Stromal cell of bone marrow (primary cell): Measurements from ENCODE around the gene PRKCB.

ENCODE experiments used
- DNase-seq: peaks from one replicate; pipeline ENCODE4 v3.0.0-alpha.2; 2012; ENCODE audit warnings: low read depth

Gene PRKCB

DNA sequence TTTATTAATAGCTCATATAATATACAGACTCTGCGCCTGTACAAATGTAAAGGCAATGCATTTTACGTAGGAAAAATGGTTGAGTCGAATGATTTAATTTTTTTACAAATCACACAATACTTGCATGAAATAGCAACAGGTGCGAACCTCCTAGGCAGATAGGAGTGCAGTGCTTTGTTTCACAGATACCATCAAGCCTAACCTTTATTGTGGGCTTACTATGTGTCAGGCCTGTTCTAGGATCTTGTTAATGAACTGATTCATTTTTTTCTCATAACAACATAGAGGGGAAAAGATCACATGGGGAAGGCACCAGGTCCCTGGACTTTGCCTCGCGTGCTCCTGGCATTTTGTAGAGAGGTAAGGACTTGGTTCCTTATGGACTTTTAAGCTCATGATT, 107.8 kb downstream of the PRKCB start:
- no peak for DNase-seq

DNA sequence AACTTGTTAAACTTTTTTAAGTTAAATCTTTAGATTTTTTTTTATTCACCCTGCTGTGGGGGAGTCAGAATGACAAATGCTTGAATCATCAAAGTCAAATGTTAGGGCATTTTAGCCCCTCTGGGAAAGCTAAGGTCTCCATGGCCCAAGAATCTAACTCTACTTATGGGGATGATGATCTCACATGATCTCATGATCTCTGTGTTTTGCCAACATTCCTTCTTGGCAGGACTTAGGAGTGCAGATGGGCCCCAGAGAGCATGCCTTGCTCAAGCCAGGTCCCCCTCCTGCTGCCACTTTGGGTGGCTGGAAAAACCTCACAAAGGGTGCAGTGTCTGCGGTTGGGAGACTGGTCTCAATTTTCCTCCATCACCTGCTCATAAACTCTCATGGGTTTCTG, 108.6 kb downstream of the PRKCB start:
- DNase-seq: no peak

DNA sequence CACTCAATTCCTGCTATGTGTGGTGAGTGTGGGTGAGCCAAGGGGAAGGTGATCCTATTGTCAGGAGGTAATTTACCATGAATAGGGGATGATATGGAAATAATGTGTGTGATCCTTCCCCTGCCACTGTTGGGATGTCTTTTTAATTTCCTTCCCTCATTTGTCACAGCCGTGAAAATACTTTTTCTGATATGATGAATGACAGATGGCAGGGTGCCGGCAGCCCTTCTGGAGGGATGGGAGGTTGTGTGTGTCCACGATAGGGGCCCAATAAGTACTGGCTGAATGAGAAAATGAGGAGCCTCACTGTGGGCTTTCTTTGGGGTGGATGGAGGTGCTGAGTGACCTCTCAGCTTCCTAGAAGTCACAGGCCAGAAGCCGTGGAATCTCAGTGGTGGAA, 109.5 kb downstream of the PRKCB start:
- no peak for DNase-seq

DNA sequence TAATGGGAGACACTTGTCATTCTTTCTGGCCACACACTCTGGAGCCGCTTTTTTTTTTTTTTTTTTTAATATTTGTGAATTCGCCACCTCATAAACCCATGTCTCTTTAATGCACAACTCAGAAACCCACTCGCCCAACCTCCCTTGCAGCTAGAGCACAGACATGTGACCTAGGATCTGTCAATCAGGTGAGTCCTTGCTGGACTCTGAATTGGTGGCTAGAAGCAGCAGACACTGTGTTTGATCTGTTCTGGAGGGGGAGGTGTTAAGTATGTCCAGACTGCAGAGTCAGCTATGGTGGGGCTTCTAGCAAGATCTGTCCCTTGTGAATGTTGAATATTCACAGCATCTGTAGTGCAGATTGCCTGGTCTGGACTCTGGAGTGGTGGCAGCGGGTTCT, 112.1 kb downstream of the PRKCB start:
- no peak for DNase-seq

DNA sequence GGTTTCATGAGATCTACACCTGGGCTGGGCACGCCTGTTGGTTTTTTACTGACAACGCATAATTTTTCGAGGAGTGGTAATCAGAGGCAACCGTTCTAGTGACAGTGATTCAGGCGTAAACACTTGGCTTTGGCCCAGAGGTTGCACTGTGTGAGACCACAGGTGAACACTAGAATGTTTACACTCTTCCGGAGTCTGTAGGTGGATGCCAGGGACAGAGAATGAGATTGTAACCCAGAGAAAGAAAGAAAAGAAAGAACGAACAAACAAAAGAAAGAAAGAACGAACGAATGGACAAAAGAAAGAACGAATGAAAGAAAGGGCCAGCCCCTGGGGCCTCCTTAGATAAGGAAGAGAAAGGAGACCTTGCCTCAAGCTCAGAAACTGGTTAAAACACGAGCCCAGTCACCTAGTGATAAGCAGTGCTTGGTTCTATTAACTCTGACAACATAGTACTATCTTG, 113.2 kb downstream of the PRKCB start:
- DNase-seq: no peak

DNA sequence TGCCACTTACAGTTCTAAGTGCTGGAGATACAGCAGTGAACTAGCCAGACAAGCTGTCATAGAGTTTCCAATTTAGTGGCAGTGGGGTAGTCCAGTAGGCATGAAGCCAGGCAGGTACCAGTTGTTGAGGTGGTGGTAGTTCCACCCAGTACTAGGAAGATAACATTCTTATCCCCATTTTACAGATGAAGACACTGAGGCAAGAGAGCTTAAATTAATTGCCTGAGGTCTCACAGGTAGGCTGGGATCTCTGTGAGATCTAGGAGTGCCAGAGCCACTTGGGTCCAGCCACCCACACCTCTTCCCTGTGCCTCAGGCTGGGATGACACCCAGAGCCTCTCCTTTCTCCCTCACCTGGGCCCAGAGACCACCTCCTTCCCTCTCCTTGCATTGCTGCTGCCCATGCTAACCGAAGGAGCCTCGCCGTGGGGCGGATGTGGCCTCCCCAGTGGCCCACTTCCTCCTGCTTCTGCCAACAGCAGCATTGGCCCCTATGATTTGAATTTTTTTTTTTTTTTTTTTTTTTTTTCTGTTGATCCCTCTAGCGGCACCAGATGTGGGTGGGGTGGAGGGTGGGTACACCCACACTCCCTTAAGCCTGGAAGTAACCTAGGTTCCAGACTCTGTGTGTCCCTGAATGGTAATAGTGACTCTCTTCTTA, 114.0 kb downstream of the PRKCB start:
- DNase-seq: no peak

DNA sequence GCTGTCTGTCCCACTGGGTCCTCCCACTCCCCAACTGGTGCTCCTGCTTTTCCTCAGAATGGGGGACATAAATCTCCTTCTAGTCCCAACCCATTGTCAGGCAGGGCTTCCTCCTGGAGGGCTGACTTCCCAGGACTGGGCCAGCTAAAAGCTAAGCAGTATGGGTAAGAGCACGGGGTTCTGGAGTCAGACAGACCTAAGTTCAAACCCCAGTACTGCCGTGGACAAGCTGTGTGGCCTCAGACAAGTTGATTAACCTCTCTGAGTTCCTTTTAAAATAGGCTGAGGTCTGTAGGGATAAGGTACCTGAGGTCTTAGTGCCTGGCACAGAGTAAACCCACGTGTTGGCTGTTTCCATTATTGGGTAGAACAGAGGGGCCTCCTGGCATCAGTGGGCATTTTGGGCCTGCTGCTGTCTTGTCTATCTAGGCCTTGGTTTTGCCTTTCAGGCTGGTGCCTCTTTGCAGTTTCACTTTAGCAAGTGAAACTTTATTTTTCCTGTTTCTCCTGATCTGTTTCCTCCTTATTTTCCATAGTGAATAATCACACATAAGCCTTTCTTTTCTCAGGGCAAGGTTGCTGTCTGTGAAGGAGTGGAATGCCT, 114.6 kb downstream of the PRKCB start:
- DNase-seq: no peak

DNA sequence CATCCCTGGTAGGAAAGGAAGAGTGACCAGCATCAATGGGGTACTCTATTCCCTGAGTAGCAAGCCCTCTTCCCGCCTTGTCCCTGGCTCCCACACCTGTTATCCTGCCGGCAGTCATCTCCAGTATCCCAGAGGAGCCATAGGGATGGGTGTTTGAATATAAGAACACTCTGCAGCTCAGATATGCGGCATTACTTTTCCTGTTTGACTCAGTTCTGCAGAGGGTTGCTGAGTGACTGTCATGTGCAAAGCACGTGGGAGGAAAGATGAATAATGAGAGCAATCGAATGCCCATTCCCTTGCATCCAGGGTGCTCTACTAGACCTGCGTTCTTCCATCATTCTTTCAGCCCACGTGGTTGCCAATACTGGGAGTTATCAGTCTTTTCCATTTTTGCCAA, 115.1 kb downstream of the PRKCB start:
- no peak for DNase-seq

DNA sequence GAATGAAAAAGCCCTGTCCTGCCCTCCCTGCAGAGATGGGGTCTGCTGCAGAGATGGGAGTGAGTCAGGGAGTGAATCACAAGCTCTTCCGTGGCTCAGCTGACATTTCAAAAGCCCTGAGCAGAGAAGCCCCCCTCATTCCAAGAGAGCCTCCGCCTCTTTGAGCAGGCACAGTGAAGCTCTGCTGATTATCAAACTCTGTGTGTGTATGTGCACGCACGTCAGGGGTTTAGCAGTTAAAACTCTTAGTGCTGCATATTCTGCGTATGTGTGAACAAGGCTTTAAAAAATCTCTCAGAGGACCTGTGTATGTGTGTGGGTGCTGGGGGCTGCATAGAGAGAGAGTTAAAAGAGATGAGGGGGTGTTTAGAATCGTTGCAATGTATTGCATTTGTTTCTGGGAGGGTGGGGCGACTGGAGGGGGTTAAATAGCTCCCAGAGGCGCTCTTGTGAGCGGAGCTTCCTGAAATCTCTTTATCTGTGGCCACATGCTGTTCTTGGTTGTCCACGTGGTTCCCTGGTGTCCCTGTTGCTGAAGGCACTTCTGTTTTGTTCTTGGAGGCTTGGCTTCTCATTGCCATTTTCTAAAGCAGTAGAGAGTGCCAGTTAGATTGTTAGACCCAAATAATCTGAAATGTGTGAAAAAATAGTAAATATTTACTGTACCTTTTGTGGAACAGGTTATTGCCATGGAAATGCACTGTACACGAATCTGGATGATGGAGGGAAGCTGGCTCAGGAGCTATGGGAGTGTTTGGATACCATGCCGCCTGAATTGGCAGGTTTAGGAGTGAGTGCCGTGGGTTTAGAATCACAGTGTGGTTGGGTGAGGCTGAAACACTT, 116.6 kb downstream of the PRKCB start:
- no peak for DNase-seq

DNA sequence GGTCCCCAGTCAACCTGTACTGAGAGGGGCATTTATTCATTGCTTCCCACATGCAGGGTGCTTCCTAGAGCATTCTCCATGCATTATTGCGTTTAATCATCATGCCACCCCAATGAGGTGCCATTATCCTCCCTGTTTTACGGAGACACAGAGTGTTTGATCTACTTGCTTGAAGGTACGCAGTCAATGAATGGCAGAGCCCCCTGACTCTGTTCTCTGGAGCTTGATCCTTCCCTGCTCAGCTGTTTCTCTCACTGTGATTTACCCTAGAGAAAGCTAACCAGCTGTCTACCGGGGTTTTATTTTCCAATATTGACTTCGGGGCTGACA, 117.2 kb downstream of the PRKCB start:
- no peak for DNase-seq

DNA sequence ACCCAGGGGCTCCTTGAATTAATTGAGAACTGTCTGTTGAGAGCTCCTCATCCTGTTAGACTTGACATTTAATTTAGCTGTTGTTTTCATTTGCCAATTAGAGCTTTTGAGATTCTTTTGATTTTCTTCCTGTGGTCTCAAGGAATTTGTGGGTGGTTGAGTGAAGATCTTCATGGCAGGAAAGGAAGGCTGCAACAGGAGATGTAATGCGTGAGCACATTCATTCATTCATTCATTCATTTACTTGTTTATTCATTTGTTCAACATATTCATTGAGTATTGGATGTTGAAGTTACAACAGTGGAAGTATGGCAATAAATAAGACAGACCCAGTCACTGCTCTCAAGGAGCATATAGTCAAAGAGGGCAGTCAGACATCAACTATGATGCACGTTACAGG, 117.7 kb downstream of the PRKCB start:
- DNase-seq: no peak

DNA sequence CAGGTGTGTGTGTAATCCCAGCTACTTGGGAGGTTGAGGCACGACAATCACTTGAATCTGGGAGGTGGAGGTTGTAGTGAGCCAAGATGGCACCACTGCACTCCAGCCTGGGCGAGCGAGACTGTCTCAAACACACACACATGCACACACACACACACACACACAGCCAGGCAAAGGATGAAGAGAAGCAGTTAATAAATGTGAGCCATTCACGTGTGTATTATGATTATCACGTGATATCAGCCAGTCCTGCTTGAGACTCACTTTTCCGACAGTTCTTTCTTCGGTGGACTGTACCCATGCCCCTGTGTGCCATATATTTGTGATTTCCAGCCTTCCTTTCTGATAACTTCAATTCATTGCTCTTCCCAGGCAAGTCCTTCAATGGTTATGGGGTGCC, 119.3 kb downstream of the PRKCB start:
- DNase-seq: no peak

DNA sequence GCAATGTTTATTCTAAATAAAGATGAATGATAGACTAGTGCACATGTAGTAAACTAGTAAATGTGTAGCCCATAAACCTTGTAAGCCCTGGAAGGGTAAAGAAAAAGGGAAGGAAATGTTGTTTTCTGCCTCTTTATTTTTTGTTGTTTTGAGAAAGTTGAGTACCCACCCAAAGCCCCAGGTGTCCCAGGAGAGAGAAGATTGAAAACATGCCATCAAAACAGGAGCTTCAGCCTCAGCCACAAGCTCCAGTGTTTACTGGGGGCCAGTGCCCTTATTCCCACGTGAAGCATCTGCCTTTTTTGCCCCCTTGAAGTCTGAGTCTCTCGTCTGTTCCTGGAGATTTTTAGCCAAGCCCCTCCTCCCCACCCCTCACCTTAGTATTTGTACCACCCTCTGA, 121.5 kb downstream of the PRKCB start:
- DNase-seq: no peak

DNA sequence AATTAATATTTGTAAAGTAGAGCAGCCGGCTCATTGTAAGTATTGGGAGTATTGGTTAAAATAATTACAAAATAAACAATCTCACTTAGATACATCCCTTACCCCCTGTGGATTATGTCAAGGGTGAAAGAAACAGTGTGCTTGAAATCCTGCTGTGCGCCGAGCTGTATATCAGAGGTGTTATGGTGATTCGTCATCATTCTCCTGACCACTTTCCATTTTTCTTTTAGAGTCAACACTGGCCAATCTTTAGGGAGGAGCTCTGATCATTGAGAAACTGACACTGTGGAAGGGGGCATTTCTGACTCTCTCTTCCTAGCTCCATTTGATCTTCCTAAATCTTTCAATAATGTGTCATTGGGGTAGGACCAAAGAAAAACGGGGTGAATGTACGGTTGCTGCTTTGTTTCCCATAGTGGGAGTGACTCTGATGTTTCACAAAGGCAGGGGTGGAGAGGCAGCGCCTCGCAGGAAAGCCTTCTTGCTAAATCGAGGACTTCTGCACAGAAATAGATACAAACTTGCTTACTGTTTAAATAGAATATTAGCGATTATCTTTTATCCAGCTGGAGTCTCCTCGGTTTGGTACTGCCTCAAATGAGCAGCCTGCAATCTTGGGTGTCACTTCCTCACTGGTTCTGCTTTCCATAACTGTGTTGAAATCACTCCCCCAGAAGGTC, 123.4 kb downstream of the PRKCB start:
- DNase-seq: no peak

DNA sequence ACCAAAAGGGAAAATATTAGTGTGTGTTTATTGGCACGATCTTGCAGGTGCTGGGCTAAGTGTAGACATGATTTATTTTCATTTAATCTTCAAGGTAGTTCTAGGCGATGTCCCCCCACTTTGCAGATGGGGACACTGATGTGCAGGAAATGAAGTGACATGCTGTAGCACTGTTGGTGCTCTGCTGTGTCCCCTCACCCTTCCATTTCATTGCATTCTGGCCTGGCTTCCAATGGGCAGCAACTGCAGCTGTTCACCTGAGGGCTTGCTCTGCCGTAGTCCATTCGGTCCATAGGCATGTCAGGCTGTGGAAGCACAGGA, 123.9 kb downstream of the PRKCB start:
- no peak for DNase-seq

DNA sequence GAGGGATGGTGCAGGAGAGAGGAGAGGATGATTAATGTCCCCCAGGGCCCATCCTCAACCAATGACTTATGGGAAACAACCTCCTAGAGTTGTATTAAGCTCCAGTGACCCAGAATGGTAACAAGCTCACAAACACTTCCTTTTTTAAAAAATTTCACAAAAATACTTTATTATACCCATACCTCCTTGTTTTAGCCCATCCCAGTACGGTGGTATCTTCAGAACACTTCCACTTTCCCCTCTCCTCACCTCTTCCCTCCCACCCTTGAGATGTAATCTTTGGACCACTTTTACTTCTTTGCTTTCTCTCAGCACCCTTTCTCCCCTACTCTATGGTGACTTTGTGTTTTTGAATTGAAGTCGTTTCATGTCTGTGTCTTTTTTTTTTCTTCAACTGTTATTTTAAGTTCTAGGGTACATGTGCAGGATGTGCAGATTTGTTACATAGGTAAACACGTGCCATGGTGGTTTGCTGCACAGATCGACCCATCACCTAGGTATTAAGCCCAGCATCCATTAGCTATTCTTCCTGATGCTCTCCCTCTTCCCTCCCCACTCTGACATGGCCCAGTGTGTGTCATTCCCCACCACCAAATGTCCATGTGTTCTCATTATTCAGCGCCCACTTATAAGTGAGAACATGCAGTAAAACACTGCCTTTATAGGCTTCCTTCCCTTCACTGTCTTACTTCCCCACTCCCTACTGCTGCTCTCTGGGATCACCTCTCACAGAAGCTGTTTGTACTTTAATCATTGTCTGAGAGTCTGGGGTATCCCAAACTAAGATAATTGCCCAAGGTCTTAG, 124.5 kb downstream of the PRKCB start:
- no peak for DNase-seq

DNA sequence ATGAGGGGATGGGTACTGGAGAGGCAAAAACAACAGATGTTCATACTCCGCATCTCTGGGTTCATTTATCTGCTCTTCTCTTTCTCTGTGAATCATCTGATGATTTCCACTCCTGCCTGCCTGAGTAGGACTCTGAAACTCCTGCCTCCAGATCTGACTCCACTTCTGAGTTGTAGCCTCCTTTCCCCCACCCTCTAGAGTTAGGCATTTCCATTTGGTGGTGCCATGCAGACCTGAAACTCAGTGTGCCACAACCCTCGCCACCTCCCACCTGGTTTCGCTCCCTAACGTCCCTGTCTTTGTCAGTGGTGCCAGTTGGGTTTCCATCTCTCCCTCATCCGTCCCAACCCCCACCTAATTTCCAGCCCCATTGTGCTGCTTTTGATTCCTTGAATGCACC, 126.2 kb downstream of the PRKCB start:
- DNase-seq: no peak

DNA sequence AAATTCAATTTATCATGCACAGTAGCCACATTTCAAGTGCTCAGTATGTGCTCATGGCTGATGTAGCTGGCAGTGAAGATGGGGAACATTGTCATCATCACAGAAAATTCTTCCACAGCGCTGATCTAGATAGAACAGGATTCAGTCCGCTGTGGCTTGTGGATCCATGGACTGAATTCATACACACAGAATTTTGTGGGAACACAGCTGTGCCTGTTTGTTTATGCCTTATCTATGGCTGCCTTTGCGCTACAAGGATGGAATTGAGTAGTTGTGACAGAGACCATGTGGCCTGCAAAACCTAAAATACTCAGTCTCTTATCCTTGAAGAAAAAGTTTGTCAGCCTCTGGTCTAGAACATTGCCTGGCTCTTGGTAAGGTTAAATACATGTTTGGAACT, 128.4 kb downstream of the PRKCB start:
- no peak for DNase-seq

DNA sequence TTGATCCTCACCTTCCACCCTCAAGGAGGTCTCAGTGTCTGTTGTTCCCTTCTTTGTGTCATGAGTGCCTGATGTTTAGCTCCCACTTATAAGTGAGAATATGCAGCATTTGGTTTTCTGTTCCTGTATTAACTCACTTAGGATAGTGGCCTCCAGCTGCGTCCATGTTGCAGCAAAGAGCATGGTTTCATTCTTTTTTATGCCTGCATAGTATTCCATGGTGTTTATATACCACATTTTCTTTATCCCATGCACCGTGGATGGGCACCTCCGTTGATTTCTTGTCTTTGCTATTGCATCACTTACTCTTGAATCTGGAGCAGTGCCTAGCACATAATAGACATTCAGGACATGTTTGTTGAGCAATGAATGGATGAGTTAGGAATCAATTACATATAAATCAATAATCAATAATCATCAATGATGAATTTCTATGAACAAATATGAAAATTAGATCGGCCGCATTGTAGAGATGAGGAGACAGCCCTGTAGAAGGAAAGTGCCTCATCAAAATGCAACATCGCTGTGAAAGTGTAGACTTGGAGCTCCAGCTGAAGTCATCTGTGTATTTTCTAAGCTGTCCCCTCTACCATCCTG, 129.5 kb downstream of the PRKCB start:
- DNase-seq: no peak

DNA sequence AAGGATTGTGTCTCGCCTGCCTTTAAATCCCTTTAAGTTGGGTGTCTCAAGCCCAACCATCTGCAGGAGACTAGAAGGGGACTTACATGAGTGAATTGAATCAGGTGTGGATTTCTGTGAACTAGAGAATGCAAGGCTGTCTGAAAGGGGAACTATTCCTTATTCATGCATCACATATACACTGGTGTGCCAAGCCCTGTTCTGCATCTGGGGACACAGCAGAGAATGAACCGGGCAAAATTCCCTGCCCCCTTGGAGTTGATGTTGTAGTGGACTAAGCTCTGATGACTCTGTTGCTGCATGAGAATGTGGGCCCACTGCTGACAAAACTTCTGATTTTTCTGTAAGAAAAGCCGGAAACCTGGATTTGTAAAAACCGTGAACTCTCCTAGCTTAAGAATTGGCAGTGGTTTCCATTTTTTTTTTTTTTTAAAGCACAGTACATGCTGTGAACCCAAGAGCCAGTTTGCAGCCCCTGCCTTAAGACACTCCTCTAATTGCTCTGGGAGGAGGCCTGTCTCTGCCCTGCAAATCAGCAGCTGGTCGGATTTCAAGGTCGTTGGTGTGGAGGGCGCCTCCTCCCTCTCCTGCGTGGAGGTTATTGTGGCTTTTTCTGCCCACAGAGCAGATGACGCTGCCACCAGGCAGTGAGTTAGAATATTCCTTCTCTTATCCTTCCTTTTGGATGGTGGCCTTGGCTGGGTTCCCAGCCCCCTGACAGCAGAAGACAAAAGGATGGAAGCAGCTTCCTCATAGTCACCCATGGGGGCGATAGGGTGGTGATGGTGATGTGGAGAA, 131.0 kb downstream of the PRKCB start:
- no peak for DNase-seq

DNA sequence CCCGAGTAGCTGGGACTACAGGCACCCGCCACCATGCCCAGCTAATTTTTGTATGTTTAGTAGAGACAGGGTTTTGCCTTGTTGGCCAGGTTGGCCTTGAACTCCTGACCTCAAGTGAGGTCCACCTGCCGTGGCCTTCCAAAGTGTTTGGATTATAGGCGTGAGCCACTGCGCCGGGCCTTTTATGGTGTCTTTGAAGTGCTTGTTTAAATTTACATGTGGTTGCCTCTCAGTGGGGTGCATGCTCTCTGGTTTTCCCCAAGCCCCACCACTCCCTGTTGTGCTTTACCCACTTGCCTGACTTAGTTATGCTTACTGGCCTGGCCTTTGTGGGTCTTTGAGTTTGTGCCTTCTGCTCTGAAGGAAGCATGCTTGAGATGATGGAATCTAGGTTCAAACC, 132.0 kb downstream of the PRKCB start:
- DNase-seq: no peak
